Loucy (cell line): Measurements from ENCODE around the gene ARID1B.

Experiments used
- EZH2phosphoT487 ChIP-seq: fragments of 200-600 bp; IDR thresholded peaks from 2 replicates; pipeline ENCODE4 v1.6.1; 2018; ENCODE audit warnings: antibody characterized with exemption, mild to moderate bottlenecking, moderate library complexity, borderline replicate concordance
- TF ChIP-seq, protein P1 (sequence below): fragments of 200-600 bp; sonication (generic); conservative IDR thresholded peaks from 2 replicates; pipeline ENCODE4 v1.5.1; 2014; ENCODE audit warnings: mild to moderate bottlenecking, antibody characterized with exemption, low read length

- TF ChIP-seq, protein P1, sequence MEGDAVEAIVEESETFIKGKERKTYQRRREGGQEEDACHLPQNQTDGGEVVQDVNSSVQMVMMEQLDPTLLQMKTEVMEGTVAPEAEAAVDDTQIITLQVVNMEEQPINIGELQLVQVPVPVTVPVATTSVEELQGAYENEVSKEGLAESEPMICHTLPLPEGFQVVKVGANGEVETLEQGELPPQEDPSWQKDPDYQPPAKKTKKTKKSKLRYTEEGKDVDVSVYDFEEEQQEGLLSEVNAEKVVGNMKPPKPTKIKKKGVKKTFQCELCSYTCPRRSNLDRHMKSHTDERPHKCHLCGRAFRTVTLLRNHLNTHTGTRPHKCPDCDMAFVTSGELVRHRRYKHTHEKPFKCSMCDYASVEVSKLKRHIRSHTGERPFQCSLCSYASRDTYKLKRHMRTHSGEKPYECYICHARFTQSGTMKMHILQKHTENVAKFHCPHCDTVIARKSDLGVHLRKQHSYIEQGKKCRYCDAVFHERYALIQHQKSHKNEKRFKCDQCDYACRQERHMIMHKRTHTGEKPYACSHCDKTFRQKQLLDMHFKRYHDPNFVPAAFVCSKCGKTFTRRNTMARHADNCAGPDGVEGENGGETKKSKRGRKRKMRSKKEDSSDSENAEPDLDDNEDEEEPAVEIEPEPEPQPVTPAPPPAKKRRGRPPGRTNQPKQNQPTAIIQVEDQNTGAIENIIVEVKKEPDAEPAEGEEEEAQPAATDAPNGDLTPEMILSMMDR, result no peak
- TF ChIP-seq EZH2phosphoT487, result no peak
Observed at GRCh38 chr6:157060440-157060952, 283.3 kb downstream of the ARID1B start.
